Measurements from ENCODE around the gene SNED1.

The SNED1 gene

DNA sequence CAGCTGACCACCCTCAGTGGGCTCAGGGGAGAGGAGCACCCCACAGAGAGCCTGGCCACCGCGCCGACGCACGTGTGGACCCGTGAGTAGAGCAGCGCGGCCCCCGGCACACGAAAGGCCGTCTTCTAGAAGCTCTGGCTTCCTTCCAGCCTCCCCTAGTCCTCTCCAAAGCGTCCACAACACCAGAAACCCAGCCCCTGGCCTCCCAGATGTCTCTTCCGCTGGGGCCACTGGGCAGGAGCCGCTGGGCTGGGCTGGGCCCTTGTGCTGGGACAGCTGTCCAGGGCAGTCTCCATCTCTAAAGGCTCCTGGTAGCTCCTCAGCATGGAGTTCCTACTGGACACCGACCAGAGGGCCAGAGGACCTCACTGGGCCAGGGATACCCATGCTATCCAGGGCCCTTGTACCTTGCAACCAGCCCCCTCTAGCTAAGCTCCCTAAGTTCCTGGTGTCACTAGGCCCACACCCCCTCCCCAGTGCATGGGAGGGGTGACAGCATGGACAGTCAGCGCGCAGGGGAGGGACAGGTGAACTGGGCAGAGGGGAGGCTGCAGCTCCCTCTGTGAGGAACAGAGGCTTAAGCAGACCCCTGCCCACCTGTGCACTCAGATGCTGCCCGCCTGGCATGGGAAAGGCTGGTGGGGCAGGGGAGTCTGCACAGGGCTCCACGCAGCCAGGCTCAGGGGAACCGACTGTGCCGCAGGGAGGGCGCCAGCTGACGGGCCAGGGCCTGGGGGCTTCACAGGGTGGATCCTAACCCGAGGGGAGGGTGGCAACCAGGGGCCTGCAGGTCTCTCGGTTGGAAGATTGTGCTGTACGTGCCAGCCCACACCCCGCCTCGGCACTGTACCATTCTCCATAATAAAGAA is 70.8 kb downstream of the SNED1 start:
- DNase-seq, result no peak

DNA sequence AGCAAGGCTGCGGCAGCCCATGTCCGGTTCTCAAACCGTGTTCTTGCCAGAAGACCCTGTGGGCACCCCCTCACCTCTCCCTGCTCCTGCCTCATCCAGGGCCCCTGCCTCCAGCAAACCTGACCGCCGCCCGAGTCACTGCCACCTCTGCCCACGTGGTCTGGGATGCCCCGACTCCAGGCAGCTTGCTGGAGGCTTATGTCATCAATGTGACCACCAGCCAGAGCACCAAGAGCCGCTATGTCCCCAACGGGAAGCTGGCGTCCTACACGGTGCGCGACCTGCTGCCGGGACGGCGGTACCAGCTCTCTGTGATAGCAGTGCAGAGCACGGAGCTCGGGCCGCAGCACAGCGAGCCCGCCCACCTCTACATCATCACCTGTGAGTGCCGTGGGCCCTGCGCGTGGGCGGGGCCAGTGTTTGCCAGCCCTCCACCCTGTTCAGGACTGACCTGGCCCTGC is 71.4 kb downstream of the SNED1 start:
- no peak for DNase-seq

DNA sequence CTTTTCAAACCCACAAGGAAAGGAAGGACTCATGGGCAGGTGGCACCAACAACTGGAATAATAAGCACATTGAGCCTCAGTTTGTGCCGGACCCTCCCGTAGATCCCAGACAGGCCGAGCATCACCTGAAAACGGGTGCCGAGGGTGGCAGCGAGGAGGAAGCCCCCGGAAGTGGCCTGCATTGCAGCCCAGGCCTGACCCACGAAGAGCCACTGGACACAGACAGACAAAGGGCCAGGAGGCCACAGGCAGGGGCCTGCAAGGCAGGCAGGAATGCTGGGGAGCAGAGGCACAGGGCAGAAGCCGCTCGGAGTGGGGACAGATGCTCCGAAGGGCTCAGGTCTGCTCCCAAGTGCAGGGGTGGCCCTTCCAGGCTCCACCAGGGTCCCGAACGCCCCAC is 71.9 kb downstream of the SNED1 start:
- no peak for DNase-seq

DNA sequence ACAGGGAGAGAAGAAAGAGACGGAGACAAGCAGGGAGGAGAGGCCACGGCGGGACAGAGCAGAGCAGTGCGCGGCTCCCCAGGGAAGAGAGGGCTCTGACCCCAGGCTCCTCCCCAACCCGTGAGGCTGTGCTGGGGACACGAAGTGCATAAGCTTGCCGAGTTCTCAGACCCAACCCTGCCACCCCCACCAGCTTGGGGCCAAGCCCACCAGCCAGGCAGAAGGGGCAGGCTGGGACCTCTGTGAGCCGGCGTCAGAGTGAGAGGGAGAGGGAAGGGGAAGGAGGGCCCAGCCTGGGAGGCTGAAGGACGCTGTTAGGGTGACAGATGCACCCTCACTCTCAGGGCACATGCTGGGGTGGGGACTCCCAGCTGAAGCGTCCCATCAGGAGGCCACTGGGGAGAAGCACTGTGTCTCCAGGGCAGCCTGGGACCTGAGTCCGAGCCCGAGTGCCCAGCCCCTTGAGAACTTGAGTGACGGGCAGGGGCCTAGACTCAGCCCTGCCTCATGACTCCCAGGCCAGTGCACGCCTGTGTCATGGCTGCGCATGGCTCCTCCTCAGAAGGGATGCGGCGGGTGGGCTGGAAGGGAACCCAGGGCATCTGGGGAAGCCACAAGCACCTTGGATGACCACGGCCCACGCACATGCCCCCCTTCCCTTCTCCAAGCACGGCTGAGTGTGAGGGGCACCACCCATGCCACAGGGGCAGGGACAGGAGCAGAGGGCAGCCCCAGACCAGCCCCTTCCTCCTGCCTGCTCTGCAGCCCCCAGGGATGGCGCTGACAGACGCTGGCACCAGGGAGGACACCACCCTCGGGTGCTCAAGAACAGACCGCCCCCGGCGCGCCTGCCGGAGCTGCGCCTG is 72.6 kb downstream of the SNED1 start:
- no peak for DNase-seq

DNA sequence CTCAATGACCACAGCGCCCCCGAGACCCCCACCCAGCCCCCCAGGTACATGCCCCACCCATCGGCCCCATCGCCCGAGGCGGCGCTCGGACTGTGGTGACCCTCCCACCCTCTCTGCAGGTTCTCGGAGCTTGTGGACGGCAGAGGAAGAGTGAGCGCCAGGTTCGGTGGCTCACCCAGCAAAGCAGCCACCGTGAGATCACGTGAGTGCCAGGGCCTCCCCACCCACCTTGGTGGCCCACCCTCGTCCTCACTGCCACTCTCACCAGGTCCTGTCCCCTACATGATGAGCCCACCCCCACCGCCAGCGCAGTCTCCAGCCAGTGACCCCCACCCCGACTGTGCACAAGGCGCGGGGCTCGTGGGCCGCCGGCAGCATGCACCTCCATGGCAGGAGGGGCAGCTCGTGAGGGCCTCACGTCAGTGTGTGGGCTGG is 73.3 kb downstream of the SNED1 start:
- DNase-seq, result no peak

DNA sequence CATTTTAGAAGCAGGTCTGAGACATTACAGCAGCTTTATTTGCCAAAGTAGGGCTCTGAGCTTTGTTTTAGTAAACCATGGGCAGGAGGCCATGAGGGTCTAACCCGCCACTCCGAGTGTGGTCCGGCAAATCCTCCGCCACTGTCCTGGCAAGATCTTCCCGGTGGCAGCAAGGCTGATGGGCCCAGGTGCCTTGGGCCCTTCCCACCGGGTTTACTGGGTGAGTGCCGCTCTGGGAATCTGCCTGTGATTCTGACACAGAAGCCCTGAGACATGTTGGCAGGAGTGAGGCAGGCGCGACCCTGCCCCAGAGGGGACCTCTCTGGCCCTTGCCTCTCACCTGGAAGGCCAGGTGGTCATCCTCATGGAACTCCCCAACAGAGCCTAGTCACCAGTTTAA is 73.7 kb downstream of the SNED1 start:
- no peak for DNase-seq

DNA sequence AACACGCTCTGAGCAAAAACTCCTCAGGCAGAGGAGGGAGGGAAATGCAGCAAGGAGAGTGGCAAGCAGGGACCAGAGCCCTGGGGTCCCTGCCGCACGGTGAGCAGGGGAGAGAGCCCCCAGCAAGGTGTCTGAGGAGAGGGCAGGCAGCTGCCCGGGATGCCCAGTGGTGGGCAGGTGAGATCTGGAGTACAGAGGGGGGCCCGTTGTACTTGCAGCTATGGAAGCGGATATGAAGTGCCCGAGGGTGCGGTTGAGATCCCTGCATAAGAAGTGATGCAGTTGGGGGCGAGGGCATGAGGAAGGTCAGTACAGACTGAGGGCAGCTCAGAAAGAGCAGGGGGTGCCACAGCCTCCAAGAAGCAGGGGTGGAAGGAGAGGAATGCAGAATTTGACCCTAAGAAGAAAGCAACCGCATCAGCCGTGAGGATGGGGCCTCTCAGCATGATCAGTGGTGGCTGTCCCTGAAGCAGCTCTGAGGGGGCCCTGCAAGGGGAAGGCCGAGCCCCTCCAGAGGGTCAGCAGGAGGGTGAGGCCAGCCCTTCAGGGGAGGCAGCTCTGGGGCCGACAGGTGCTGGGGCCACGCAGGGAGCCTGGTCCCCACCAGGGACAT is 74.2 kb downstream of the SNED1 start:
- no peak for DNase-seq

DNA sequence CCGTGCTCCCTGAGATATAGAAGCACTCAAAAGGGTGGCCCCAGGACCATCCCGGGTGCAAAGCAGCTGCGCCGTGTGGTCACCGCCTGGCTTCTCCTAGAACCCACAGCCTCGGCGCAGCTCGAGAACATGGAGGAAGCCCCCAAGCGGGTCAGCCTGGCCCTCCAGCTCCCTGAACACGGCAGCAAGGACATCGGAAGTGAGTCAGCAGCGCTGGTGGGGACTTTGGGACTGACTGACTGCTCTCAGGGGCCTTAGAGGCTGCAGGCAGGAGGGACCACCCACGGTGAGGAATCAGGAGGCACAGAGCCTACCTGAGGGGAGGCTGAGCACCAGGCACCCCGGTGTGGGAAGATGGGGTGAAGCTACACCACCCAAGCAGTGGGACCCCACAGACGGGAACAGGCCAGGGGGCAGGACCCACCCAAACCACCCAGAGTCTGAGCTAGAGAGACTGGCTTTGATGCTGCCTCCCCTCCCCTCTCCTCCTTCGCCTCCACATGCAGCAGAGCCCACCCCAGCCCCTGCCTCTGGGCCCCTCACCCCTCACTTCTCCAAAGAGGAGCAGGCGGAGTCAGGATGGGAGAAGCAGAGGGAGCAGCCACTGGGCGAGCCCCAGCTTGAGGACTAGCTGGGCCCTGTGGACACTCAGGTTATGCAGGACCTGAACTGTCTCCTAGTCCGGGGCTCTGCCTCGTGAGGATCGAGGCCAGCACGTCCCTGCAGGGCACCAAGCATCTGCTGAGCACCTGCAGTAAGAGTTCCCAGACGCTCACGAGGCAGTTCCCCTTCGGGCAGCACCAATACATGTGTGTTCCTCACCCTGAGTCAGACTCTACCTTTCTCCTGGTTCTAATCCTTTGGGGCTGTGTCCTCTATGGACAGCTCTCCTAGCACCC is 75.0 kb downstream of the SNED1 start:
- no peak for DNase-seq

DNA sequence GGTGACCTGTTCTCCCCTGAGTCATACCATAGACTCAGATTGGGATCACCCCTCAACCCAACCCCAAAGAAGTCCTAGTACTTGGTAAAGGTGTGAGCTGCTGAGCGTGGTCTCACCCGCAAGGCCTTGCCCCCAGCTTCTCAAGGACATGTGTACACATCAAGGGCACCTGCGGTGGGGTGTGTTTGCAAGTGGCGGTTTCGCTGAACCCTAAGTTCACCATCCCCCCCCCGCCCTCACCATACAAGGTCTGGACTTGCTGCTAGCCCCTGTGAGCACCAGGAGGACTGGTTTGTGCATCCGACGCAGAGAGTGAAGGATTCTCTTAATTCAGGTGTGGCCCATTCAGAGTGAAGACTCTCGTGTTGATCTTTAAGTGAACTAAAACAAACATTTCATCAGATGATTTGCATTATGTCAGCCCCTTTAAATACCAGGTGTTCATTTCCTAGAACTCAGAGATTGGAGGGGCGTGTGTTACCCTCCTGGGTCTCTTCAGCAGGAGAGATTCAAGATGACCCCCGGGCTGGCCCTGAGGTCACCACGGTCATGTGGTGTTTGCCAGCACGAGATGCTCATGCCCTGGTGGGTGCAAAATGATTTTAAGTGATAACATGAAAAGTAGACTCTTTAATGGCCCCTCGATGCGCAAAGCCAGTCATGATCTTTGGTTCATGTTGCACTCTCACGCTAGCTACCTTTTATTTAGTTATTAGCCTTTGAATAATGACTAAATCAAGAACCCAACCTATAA is 75.8 kb downstream of the SNED1 start:
- DNase-seq, result no peak

DNA sequence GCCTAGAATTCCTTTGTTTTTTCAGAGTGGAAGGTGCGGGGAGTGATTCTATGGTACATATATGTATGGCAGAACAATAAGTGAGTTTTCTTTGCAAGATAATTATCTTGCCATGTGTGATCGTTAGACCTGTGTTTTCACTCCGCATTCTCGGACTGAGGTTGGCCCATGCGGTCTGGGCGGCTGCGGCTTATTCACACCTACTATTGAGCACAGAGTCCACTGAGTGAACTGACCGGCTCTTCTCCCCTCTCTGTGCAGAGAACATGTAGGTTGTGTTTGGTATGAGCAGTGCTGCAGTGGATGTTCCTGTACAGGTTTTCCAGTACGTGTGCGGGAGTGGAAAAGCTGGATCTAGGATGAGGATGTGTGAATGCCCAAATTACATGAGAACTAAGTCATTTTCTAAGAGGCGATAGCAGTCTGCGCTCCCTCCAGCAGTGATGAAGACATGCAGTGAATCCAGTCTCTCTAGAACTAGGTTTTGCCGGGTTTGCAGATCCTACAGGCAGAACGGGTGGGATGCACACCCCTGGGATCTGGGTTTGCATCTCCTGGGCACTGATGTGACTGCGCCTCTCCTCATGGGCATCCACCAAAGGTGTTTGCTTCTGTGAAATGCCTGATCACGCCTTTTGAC is 76.6 kb downstream of the SNED1 start:
- DNase-seq, result no peak

DNA sequence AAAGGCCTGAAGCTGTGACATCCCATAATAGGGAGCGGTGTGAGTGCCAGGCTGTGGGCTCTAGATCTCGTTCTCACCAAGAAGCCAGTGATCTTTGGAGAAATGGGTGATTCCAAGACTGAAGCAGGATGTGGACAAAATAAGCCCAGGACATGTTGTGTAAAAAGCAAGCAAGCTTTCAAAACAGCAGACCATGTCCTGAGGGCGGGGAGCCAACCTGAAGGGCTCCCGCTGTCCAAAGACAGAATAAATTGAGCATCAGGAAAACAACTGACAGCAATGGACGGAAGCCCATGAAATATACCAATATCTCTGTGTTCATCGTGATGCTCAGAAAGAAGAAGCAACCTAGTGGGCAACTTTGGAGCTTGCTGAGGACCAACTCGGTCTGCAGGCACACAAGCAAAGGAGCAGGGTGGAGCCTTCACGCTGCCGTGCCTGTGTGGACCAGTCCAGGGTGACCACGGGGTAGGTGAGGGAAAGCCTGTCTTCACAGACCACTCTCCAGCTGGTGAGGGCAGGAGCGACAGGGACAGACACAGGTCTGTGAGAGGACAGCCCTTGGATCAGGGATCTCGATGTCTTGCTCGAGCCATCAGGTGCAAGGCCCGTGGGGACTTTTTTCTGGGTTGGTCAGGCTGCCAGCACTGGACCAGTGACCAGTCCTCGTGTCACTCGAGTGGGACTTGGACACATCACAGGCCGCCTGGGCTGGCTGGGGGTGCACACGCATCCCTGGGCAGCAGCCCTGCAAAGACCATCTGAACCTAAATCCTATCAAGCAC is 82.2 kb downstream of the SNED1 start:
- no peak for DNase-seq

DNA sequence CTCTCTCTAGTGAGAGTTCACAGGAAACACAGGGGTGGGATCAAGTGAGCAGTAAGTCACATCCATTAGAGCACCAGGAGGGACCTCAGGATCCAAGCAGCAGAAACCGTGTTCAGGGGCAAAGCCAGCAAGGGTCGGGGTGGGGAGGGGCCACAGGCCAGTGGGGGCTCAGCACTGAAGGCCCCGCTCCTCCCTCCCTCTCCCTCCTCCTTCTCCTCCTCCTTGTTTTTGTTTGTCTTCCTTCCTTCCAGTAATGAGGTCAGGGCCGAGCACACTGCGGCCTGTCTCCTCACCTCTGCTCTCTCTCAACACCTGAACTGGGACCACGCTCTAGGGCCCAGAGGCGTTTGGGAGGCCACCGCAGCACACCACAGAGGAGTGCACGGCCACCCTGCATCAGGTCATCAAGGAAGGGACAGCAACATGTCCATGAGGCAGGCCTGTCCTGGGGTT is 82.8 kb downstream of the SNED1 start:
- no peak for DNase-seq

DNA sequence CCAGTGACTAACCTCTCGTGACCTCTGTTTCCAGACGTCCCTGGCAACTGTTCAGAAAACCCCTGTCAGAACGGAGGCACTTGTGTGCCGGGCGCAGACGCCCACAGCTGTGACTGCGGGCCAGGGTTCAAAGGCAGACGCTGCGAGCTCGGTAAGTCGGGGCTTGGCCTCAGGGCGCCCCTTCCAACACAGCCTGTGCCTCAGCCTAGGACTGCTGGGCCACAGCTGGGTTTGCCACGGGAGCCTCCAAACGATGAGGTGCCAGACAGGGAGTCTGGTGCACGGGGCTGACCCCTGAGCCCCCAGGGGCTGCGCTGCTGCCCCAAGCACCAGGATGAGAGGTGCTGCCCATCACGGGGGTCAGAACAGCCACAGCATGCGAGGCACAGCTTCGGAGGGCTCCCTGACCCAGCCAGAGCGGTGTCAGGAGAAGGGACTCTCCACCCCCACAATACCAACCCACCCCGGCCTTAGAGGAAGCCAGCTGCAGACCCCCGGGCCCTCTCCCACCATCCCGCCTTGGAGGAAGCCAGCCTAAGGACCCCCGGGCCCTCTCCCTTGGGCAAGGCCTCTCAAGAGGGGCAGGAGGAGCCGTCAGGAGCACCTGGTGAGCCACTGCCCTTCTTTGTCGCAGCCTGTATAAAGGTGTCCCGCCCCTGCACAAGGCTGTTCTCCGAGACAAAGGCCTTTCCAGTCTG is 83.4 kb downstream of the SNED1 start:
- no peak for DNase-seq

DNA sequence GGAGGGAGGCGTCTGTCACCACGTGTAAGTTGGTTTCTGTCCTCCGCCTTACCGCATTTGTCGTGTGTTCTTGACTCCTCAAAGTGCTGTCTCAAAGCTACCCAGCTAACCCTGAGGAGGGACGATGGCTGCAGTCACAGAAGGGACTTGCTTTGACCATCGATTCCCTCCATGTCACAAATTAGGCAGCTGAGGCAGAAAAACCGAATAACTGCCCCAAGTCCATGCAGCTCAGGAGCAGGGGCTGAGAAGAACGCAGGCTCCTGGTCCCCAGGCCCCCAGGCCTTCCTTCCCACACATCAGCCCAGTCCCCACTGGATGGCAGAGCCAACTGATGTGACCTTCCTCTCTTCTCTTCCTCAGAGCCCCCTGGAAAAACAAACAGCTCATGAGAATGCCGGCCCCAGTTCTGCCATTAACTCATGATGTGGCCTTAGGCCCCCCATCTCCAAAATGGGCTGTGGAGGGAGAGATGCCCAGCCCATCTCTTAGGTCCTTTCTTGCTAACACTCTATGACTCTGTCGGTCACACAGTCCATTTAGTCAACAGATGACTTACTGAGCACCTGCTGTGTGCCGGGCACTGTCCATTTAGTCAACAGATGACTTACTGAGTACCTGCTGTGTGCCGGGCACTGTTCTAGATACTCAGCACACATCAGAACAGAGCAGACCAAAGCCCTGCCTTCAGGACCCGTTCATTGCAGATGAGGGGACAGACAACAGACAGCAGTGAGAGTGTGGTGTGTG is 84.1 kb downstream of the SNED1 start:
- no peak for DNase-seq

DNA sequence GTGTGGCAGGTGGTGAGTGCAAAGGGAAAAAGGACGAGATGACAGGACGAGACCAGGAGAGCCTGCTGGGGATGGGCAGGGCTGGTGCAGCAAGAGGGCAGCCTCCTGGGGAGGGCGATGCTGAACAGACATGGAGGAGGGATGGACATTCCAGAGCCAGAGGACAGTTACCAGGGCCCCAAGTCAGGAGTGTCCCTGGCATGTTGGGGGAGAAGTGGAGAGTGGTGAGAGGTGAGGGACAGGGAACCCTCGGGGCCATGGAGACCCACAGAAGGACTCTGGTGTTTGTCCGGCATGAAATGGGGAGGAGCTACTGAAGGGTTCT is 84.6 kb downstream of the SNED1 start:
- DNase-seq, result no peak

DNA sequence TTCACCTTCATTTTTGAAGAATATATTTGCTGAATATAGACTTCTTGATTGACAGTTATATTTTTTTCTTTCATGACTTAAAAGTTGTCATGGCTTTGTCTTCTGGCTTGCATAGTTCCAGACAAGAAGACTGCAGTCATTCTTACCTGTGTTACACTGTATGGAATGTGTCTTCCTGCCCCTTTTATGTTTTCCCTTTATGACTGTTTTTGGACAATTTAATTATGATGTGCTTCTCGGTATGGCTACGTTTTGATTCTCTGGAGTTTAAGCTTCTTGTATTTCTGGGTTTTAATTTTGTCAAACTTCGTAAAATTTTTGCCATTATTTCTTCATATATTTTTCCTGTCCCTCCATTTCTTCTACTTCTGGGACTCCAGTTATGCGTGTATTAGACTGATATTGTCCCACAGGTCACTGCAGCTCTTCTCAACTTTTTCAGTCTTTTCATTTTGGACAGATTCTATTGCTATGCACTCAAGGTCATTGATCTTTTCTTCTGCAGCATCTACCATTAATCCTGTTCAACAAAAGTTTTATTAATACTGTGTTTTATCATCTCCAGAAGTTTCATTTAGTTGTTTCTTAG is 86.5 kb downstream of the SNED1 start:
- no peak for DNase-seq

DNA sequence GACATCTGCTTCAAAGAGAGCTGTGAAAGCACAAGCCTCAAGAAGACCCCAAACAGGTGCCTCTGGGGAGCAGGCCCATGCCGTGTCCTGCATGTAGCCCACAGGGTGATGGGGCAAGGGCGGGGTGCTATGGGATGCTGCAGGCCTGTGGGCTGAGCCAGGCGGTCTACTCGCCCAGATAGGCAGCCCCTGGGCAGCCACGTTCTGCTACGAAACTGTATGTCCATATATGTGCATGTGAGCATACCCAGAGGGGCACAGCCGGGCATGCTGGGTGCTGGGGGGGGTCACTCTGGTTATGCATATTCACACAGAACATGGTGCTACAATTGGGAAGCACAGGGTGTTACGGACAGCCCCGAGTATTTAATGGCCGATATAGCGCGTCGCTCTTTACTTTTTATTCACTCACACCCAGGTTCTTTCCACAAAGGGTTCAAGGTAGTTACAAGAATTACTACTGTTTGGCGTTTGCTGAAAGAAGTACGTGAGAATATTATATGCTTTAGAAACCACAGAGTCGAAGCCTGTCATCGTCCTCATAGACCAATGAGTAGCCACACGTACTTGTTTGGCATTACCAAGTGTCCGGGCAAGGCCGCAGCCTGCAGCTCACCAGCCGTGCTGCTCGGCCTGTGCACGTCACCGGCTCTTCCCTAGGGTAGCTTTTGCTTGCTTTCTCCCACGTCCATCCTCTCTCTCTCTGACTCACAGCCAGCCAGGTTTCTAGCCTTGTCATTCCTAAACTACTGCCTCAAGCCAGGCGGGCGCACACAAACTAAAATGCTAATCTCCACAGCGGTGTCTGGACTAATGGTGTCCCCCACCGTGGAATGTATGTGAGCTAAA is 89.2 kb downstream of the SNED1 start:
- no peak for DNase-seq
